ENCODE data around the gene EIF3J.
"Not testable (repeated sequence)": the region's sequence is repeated elsewhere in the genome, so short reads cannot be mapped to it uniquely, and the experiment has no call there.

GRCh38 chr15:44544745-44545144, 7.8 kb downstream of the EIF3J start:
- TF ChIP-seq ARNTL (CRISPR knock-in tag; IDR thresholded peaks at IDR 0.05; ENCODE audit: borderline replicate concordance, low read depth); BACH2 (CRISPR knock-in tag; IDR thresholded peaks at IDR 0.05; ENCODE audit: borderline replicate concordance); PATZ1 (CRISPR knock-in tag; IDR thresholded peaks at IDR 0.05; ENCODE audit: borderline replicate concordance); ZFP3 (CRISPR knock-in tag; IDR thresholded peaks at IDR 0.05); ZNF565 (CRISPR knock-in tag; conservative IDR thresholded peaks at IDR 0.05; ENCODE audit: low read depth); PPARA (CRISPR knock-in tag; IDR thresholded peaks at IDR 0.05; ENCODE audit: borderline replicate concordance); RARB (CRISPR knock-in tag; IDR thresholded peaks at IDR 0.05); ZC3H10 (CRISPR knock-in tag; IDR thresholded peaks at IDR 0.05); ZFP30 (CRISPR knock-in tag; IDR thresholded peaks at IDR 0.05); CSRNP3 (CRISPR knock-in tag; IDR thresholded peaks at IDR 0.05); OSR1 (CRISPR knock-in tag; IDR thresholded peaks at IDR 0.05); SNAI2 (CRISPR knock-in tag; IDR thresholded peaks at IDR 0.05); TCF4 (CRISPR knock-in tag; IDR thresholded peaks at IDR 0.05; ENCODE audit: borderline replicate concordance): not testable (repeated sequence)
- TF ChIP-seq, protein P1, sequence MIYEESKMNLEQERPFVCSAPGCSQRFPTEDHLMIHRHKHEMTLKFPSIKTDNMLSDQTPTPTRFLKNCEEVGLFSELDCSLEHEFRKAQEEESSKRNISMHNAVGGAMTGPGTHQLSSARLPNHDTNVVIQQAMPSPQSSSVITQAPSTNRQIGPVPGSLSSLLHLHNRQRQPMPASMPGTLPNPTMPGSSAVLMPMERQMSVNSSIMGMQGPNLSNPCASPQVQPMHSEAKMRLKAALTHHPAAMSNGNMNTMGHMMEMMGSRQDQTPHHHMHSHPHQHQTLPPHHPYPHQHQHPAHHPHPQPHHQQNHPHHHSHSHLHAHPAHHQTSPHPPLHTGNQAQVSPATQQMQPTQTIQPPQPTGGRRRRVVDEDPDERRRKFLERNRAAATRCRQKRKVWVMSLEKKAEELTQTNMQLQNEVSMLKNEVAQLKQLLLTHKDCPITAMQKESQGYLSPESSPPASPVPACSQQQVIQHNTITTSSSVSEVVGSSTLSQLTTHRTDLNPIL (CRISPR knock-in tag; IDR thresholded peaks at IDR 0.05; ENCODE audit: low read depth) = not testable (repeated sequence)
